ENCODE data around the gene PCBD1.
"Not testable (repeated sequence)": the region's sequence is repeated elsewhere in the genome, so short reads cannot be mapped to it uniquely, and the experiment has no call there.

The PCBD1 gene

DNA sequence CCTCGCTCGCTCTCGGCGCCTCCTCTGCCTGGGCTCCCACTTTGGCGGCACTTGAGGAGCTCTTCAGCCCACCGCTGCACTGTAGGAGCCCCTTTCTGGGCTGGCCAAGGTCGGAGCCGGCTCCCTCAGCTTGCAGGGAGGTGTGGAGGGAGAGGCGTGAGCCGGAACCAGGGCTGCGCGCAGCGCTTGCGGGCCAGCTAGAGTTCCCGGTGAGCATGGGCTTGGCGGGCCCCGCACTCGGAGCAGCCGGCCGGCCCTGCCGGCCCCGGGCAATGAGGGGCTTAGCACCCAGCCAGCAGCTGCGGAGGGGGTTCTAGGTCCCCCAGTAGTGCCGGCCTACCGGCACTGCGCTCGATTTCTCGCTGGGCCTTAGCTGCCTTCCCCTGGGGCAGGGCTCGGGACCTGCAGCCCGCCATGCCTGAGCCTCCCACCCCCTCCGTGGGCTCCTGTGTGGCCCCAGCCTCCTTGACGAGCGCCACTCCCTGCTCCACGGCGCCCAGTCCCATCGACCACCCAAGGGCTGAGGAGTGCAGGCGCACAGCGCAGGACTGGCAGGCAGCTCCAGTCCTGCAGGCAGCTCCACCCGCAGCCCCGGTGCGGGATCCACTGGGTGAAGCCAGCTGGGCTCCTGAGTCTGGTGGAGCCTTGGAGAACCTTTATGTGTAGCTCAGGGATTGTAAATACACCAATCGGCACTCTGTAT lies 26.7 kb downstream of the PCBD1 start:
- DNase-seq: not testable (repeated sequence)

DNA sequence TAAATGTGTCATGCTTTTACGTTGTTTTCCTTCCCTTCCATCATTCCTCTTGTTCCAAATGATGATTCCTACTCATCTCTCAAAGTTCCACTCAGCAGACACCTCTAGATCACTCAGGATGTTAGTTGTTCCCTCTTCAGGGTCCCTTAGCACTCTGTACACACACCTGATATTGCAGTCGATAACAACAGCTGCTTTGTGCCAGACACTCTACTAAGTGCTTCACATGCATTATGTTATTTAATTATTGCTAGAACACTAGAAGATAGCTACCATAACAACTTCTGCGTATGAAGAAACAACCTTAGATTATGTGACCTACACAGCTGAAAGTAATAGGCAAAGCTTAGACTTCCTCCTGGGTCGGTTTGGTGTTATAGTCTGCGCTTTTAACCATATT lies 29.6 kb downstream of the PCBD1 start:
- DNase-seq: no peak

DNA sequence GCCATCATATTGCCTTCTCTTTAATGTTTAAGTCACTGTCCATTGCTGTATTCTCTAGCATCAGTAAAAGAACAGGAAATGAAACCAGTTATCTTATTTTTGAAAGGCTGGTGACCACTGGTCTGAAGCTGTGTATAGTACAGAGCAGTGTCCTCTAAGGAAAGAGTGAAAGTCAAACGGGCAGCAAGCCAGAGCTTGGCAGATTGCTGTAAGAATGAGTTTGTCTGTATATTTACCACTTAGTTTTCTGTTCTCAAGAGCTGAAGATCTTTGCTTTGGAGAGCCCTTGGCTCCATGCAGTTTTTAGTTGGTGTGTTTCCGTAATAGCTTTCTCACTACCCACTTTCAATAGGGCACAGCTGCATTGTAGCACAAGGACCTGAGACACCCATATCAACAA lies 31.9 kb downstream of the PCBD1 start:
- no peak for DNase-seq

DNA sequence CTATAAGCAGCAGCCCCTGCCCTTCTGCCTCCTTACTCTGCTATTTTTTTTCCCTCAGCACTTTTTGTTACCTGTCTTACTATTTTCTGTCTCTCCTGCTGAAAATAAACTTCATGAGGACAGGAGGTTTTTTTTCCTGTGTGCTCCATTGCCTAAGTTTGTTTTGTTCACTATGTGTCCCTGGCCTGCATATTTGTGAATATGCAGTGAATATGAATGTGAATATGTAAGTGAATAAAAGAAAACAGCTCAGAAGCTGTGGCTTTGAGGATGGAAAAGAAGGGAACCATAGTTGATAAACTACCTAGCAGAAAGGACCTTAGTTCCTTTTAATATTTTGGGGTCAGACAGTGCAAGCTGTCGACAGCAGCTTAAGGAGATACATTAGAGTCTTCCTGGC lies 34.9 kb downstream of the PCBD1 start:
- DNase-seq: no peak

DNA sequence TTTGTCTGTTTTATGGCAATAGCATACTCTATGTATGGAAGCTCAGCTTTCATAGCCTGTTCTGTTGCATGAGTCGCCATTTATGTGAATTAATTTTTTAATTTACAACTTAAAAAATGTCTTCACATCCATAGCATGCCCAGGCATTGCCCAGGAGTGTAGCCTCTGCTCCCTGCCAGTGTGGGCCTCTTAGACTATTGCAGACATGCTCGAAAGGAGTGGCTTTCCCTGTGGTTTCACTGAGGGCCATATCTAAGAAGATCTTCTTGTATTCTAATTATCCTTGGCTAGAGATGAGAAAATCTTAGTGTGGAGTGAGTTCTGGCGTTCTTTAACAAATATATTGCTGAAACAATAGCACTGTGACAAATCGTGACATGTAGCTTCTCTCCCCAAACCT lies 35.3 kb downstream of the PCBD1 start:
- no peak for DNase-seq

DNA sequence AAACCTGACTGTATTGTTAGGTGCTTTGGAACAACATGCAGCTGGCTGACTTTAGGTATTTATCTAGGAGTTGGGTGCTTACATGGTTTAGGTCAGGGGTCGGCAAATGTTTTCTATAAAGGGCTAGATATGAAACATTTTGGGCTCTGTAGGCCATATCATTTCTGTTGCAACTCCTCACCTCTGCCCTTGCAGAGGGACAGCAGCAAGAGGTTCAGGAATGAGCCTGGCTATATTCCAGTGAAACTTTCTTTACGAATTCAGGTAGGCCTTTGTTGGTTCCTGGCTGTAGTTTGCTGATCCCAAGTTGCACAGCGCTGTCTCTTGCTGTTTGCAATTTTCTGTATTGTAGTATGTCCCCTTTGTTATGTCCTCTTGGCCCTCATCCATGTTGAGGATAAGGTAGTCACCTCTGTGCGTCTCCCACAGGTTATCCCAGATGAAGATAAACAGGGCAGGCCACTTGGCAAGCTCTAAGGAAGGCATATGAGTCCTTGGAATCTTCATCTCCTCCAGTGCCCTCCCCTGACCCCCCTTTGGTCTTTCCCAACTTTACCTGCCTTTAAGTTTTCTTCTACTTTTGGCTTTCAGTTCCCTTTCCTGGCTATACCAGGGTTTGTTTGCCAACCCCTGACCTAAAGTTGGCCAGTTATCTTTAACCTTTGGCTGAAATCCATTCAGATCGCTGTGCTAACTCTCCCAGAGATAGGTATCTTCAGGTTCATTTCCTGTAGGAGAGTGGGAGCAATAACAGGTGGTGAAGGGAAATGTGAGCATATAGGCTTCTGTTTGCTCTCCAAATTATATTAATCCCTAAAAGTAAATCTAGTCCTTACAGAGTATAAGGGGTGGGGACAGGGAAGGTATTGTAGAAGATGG lies 36.5 kb downstream of the PCBD1 start:
- DNase-seq: no peak

DNA sequence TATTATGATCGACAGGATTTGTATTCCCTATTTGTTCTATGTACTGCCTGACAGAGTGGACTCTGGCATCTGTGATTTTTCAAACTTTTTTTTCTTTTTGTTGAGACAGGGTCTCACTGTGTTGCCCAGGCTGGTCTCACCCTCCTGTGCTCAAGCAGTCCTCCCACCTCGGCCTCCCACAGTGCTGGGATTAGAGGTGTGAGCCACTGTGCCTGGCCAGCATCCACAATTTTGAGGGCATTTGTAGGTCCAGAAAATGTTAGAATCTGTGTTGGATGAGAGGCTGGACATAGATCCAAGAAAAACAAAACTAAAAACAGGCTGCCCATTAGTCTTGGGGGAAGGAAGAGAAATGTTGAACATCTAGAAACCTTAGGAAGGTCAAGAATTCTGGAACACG lies 38.3 kb downstream of the PCBD1 start:
- no peak for DNase-seq

DNA sequence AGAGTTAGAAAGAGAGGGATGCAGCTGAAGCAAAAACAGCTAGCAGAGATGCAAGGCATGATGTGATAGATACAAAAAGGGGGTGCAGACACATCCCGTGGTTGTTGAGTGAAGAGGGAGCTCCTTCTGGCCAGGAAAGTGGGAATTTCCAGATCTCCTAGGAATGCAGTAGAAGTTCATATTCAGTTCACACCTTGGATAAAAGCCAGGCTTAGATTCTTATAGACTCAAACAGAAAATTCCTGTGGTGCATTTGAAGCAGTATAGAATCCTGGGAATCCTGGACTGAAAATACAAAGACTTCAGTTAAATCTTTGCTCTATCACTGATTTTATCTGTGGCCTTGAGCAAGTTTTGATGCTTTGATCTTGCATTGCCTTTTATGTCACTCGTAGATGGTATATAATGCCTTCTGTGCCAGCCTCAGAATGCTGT lies 38.8 kb downstream of the PCBD1 start:
- no peak for DNase-seq

DNA sequence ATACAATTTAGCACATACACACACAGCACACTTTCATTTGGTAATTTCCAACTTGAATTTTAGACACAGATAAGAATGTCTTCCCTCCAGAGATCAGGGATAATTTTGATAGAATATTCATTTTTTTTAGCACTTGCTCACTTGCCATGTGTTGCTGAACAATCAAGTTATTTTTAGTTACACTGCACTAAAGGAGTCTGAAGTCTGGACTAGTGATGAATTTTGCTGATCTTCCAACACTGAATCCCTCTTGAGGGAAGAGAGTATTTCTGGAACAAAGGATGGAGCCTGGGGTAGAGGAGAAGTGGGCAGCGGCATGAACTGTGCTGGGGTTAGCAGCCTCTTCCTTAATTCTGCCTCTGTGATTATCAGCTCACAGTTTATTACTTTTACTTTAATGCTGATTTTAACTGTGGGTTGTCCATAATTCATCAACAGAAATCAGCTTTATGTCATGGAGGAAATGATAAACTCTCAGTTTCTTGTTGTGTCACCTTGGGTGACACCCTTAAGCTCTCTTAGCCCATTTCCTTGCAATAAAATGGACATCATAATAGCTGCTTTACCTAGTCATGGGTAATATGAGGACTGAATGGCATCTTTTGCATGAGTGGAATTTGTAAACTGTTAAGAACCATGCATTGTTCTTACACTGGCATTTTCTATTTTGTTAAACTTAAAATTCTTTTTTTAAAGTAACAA lies 40.6 kb downstream of the PCBD1 start:
- no peak for DNase-seq

DNA sequence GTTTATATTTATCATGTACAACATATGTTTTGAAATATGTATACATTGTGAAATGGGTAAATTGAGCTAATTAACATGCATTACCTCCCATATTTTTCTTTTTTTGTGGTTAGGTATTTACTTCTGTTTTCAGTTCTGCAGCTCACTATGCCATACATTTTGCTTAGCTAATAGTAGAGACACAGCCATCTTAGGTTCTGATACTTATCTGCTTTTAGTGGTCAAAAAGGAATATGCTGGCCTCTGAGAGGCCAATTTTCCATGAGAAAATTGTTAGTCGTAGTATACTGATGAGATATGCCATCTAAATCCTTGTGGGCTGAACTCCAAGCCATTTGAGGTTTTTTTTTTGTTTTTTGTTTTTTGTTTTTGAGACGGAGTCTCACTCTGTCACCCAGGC lies 41.6 kb downstream of the PCBD1 start:
- no peak for DNase-seq

DNA sequence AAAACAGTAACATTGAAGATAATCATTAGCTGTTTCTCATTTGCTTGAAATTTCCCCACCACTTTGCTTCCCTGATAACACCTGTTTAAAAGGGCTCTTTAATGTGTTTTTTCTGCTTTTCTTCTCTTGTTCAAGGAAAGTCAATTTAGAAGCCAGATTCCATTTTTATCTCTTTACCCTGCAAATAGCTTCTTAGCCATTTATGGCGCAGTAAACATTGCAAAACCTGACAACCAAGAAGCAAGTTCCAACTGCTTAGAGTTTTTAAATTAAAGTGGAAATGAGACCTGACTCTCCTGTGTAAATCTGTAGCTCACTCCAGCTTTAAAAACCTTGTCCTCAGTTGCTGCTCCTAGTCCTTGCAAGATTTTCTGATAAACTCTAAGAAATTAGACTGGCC lies 42.5 kb downstream of the PCBD1 start:
- no peak for DNase-seq

DNA sequence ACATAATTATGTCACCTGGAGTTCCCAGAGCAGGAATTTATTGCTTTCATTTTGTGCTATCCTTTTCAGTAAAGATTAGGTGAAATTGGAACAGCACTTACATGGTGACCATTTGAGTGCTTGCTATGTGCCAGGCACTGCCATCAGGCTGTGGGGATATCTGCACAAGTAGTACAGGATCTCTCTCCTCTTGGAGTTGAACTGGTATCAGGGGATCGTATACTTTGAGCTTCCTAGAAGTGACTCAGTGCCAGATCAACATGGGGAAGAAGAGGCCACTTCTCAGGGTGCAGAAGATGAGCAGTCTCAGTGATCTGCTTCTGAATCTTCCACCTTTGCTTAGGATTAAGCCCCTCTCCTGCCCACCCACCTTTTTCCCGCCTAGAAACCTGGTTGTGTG lies 43.1 kb downstream of the PCBD1 start:
- no peak for DNase-seq

DNA sequence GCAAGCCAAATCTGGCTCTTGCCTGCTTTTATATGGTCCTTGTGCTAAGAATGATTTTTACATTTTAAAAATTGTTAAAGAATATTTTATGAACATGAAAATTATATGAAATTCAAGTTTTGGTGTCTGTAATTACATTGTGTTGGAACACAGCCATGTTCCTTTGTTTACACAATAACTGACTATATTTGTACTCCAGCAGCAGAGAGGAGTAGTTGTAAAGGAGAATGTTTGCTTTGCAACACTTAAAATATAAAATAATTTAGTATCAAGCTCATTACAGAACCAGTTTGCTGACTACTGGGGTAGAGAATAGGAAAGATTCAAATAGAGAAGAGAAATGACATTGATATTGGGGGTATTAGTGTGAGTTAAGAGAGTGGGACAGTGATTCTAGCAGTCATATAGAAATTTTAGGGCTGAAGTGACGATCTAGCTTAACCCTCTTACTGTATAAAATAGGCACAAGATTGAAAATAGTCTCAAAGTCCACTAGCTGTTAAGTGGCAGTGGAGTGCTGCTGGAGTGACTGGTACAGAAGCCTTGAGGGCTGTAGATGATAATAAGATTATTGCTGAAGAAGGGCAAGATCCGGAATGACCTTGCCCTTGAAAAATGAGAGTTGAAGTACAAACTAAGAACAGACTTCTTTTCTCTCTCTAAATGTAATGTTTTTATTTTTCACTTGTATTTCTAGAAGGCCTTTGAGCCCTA lies 44.4 kb downstream of the PCBD1 start:
- no peak for DNase-seq

DNA sequence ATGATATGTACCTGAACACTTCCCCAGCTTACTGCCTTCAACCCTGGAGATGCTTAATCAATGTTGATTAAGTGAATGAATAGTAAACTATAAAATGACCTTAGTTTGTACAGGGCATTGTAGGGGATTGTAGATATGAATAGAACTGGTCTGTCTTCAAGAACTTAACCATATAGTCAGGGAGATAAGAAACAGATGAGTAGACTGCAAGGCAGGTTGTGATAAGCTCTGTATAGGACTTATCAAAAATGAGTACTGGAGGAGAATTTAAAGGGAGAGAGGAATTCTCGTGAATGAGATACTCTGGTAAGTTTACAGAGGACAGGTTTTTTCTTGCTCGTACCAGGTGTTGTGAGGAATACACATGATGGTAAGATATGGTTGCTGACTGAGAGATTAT lies 45.0 kb downstream of the PCBD1 start:
- DNase-seq: no peak

DNA sequence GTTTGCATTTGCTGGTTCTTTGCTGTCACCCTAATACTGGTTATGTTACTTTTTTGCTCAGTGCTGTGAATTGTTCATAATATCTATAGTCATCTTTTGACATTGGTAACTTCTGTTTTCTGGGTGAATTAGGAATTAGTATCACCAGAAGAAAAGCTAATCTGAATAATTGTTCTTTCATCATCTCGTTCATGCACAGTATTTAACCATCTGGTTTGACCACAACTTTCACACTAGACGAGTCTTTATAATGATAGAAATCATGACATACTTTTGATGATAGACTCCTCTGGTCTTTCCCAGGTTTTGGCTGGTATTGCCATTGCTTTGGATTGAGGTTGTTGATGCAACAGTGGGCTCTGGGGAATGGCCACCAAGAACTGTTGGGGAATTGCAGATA lies 47.5 kb downstream of the PCBD1 start:
- no peak for DNase-seq

DNA sequence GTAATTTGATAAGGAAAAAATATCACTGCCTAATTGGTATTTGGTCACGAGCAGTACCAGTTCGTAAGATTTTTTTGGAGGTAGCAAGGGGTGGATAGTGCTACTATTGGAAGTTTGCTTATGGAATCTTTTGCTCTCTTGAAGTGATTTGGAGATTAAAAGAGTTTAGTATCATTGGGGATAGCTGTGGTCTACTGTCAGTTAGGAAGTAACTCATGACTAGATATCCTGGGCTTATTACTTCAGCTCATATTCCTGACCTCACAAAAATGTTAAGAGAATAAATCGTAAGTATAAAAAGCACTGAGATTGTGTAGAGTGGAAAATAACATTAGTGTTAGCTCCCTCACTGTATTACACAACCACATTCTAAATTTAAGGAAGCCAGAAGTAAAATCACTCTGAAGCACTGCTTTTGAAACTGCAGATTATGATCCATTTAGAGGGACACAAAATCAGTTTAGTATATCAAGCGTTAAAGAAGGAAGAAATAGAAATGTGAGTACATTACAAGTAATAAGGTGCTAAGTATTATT lies 50.0 kb downstream of the PCBD1 start:
- no peak for DNase-seq

DNA sequence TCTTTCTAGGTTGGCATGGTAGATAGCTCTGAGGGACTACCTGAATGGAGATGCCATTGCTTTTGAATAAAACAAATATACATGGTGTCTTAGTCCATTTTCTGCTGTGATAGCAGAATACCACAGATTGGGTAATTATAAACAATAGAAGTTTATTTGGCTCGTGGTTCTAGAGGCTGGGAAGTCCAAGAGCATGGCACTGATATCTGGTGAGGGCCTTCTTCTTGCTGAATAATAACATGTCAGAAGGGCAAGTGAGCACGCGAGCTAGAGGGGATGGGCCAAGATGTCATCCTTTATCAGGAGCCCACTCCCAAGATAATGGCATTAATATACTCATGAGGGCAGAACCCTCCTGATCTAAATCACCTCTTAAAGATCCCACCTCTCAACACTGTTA lies 50.7 kb downstream of the PCBD1 start:
- no peak for DNase-seq

DNA sequence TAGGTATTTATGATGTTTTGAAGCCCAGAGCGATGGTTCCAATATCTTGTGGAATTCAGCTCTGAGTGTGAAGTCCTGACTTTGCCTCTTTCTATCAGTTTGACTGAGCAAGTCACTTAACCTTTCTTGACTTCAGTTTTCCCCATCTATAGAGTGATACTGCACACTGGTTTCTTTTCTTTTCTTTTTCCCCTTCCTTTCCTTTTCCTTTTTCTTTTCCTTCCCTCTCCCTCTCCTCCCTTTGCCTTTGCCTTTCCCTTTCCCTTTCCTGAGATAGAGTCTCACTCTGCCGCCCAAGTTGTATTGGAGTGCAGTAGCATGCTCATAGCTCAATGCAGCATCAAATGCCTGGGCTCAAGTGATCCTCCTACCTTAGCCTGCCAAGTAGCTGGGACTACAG lies 52.0 kb downstream of the PCBD1 start:
- no peak for DNase-seq

DNA sequence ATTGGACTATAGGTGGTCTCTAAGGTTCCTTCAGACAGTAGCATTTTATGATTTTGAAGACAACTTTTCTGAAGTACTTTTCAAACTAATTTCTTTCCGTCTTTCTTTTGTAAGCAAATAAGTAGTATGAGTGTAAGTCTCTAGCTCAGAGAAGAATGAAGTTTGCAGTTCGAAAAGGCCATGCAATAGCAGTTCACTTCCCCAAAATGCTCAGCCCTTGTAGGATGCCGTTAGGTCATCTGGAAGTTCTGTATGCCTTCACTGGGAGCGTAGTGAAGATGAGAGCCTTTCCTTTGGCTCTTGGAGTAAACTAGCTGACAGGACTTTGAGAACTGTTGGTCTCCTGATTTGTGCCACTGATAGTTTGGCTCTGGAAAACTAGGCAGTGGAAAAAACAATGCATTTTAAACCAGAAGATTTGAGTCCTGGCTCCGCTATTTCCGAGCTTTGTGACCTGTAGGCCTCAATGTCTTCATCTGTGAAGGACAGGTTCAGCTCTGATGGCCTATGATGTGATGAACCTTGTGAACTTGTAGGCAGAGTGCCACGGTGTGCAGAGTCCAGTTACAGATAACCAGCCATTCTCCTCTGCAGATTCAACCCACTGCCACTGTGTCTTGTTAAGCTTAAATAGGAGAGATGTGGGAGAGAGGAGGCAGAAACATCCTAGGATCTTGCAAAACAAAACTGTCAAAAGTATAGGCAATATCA lies 53.8 kb downstream of the PCBD1 start:
- no peak for DNase-seq

DNA sequence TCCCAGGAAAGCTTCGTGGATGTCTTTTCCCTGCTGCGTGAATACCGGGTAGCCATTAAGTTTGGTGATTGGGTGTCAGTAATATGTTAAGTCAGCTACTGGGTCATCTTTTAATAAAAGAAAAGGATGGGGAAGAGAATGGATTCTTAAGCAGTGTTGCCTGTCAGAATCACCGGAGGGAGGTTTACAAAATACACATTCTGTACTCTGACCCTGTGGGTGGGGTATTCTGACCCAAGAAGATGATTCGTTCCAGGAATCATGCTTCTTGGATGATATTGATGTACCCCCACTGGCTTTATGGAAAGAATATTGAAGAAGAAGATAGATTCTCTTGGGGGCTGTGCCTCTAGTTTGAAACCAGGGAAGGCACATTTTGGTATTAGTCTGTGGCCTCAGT lies 54.3 kb downstream of the PCBD1 start:
- DNase-seq: no peak

DNA sequence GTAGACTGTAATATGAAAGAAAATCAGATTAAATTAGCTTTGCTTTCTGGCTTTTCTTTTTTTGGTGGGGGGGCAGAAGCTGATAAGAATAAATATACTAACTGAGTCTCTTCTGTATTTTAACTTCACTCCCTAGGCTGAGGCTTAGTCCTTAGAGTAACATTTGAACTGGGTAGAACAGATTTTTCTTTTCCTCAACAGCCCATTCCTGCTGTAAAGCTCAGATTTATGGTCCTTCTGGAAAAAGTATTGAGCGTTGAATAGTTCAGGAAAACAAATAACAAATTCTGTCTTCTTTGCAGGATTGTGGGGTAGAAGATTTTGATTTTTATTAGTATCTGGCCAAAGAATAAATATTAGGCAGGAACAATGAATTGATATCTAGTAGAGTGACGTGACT lies 54.8 kb downstream of the PCBD1 start:
- no peak for DNase-seq
